HK-2 (cell line): ENCODE data around the gene ZNF536.

Experiments used
- DNase-seq: peaks from one replicate; pipeline ENCODE4 v3.0.0-alpha.2; 2018; ENCODE audit not compliant: unreplicated experiment

ZNF536 gene

DNA sequence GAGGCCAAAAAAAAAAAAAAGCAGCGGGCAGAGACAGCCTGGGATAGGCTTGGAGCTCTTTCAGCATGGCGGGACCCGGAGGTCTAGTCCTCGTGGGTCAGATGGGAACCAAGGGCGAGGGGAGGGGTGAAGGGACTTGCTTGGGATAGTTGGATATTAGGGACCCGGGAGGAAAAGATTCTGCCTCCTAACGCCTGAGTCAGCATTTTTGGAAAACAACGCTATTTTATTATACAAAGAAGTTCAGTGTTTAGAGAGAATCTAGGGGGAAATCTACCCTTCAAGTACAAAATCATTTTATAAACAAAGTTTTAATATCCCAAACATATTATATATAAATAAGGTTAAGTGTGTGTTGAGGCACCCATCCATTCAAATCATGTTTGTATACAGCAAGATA, 156.7 kb downstream of the ZNF536 start:
- DNase-seq, result no peak

DNA sequence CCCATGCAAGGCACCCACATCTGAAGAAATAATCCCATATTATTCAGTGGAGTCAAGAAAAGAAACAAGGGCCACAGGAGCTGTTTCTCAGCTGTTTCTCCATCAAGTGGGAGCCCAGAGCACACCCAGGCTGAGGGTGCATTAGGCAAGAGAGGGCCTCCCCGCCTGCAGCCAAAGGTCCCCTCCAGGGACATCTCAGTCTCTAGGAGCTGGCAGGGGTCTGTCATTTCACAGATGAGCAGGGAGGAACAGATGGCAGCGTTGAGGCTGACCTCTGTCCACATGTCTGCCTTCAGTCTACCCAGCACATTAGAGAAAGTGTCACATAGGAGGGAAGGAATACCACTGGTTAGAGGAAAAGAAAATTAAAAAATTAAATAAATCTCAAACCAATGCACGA, 157.7 kb downstream of the ZNF536 start:
- no peak for DNase-seq

DNA sequence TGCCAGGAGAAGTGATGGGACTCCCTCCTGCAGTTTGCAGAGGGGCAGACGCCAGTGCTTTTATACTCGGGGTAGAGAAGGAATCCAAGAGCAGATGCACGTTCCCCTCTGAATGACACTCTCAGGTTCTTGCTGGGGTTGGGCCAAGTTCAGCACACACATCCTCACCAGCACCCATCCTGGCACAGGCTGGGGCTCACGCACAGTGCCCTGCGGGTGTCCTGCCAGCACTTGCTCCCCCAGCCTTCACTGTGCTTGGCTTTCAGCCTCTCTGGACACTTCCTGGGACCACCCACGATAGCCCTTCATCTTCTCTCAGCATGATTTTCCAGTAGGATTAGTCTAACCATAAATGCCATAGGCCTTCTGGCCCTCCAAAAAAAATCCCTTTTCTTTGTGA, 158.6 kb downstream of the ZNF536 start:
- no peak for DNase-seq

DNA sequence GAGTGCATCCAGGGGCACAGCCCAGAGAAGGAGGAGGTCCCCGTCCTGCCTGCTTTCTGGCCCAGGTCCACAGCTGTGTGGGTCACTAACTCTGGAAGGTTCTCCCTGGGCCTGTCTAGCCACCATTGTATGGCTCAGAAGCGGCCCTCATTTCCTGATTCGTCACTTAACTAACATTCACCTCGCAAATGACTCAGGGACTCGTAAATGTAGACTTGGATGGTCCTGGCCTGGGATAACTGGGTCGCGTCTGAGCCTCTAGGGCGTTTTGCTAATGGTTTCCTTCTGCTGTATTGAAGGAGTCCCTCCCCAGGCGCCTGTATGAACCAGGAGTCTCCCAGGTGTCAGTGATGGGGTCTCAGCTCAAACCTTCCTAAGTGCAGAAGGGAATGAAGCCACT, 162.8 kb downstream of the ZNF536 start:
- no peak for DNase-seq

DNA sequence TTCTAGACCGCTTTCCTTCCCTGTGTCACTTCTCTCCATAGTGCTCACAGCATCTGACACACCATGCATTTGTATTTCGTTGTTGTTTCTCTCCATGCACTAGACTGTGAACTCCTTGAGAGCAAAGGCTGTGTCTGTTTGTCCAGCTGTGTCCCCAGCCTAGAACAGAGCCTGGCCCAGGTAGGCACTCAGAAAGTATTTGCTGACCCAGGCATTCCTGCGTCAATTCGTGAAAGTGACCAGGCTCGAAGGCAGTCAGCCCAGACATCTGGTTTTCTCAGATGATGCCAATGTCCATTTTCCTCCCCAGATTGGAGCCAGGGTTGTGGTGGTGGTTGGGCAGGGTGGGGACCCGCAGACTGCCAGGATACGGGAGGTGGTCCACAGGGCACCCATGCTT, 164.8 kb downstream of the ZNF536 start:
- DNase-seq, result no peak

DNA sequence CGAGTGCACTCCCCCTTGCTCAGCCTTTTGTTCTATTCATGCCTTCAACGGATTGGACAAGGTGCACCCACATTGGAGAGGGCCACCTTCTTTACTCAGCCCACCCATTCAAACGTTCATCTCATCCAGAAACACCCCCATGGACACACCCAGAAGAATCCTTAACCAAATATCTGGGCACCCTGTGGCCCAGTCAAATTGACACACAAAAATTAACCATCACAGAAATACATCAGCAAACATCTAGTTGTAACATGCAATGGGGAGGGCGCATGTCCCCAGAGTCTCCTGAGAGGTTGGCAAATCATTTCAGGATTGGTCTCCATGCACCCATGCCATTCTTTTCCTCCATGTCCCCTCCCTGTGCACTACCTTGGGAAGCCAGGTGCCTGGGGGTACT, 167.1 kb downstream of the ZNF536 start:
- DNase-seq, result no peak

DNA sequence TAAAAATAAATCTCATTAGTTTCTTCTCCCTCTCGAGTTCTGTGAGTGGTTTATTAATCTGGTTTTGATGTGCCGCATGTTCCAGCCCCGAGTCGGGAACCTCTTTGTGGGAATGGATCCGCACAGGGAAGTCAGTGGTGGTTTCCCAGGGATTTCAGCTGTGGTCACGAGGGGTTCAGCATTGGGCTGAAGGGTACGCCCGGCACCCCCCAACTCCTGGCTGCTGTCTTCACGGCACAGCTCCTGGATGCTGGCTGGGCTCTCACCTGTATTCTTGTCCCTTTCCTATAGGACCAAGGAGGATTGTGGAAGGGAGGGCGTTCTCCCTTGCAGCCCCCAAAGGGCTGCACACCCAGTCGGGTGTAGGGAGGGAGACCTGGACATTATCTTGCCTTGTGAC, 167.8 kb downstream of the ZNF536 start:
- DNase-seq, result no peak

DNA sequence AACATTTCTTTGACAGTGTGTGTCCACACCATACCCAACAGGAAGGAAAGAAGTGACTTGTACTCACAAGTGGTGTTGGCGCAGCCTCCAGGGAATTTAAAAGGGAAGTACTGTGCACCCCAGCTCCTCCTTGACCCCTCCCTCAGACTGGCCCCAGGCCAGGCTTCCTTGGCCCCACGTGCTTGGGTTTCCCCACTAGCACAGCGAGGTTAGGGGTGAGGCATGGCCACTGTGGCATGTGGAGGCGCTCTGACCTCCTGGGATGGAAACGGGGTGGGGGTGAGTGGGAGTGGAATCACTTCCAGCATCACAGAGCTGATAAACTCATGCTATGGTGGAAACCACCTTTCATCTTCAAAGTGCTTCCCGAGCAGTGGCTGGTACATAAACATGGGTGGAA, 168.6 kb downstream of the ZNF536 start:
- DNase-seq, result no peak

DNA sequence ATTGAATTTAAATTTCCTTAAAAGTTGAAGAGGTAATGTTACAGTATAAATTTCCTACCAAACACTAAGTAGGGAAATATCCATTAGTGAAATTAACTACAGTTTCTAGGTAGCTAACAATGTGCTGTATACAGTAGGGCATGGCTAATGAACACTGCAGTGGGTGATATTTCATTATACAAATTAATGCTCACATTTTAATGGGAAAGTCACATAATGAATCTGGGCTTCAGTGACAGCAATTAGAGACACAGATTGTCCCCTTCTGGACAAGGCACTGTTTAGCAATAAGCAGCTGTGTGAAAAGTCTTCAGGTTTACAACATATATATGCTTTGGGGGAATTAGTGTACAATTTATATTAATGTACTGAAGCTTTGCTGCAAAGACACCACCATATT, 169.4 kb downstream of the ZNF536 start:
- DNase-seq, result no peak

DNA sequence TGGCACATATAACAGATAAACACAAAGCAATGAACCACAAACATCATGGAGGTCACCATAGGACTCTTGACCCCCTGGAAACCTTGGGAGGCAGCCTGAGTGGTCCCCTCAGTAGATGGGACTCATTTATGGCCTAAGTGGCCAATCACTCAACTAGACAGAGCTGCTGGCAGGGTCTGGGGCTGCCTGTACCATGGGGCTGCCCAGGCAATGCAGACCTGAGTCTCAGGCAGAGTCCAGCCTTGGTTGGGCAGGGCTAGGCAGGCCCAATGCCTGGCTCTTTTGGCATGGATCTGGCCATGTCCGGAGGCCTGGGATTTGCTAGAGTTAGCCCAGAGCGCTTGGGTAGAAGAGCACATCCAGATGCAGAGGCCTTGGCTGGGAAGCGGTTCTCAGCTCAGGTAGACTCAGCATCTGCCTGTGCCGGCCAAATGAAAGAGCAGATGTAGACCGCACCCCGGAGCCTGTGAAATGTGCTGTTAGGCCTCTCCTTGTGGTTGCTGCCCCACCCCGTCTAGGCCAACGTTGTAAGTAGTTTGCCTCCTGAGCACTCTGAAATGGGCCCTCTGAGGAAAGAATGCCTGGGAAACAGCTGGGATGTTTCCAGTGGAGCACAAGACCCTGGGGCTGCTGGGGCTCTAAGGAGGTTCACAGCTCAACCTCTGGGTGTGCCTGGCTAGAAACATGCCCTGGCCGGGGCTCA, 171.2 kb downstream of the ZNF536 start:
- DNase-seq, result no peak

DNA sequence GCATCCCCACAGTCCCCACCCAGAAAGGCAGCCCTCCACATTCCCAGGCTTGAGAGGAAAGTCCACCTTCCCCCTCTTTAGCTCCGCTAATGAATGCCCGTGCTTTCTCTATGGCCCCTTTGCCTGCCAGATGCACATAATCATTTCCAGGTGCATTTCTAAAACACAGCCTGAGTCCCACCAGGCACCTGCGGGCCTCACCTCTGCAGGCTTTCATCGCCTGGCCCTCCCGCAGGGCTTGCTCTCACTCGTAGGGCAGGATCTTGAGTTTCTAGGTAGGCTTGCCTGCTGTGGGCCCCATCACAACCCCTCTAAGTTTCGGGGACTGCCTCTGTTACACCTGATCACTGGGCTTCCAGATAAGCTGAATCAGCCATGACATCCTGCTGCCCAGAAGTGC, 173.6 kb downstream of the ZNF536 start:
- DNase-seq, result no peak

DNA sequence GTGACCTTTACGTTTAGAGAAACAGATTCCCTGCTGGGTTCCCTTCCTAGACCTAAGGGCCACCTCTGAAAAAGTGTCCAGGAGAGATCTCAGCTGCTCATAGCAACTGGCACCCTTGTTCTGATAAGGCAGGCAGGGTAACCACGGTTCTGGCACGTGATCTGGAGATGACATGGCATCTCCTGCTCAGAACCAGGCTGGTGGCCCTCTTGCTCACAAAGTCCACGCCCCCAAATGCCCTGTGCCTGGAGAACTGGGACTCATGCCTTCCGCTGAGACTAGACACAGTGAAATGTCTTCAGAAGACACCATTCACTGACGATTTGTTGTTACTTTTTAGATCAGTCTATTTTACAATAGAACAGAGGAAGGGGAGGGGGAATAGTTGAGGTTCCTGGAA, 174.1 kb downstream of the ZNF536 start:
- DNase-seq, result no peak

DNA sequence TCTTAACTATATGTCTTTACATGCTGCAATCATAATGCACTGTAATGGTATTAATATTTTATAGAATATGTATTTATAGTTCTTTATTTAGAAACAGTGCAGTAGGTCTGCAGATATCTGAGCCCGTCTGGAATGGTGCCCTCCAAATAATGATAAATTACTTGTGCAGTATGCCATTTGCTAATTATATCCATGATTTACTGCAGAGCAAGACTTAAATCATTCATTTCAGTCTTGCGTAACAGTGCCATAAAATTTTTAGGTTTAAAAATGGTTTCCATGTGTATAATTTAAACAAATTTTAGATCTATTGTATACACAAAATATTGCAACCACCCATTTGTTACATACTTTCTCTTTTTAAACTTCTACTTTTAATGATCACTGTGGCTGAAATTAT, 175.1 kb downstream of the ZNF536 start:
- DNase-seq, result no peak

DNA sequence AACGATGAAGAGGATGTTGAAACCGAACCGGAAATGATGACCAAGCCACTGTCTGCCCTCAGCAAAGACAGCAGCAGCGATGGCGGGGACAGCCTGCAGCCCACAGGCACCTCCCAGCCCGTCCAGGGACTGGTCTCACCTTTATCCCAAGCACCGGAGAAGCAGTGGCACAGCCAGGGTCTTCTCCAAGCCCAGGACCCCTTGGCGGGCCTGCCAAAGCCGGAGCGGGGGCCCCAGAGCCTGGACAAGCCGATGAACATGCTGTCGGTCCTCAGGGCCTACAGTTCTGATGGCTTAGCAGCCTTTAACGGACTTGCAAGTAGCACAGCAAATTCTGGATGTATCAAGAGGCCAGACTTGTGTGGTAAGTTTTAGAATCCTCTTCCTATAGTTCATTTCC, 177.0 kb downstream of the ZNF536 start:
- DNase-seq, result no peak

DNA sequence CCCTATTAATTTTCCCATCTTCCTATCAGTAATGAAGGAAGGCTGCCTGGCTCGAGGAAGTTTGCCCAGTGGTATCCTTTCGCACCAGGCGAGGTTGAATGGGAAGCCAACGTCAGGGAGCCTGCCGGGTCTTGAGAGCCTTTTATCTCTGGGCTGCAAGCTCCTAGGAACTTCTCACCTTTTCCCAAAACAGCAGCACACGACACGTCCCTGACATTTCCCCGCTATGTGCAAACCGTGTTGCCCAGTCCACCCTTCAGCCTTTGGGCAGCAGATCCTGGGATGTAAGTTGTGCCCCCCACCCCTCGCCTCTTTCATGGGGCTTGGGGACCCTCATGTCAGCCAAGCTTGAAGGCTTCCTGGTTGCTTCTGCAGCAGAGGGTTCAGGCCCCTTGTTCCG, 179.1 kb downstream of the ZNF536 start:
- DNase-seq, result no peak

DNA sequence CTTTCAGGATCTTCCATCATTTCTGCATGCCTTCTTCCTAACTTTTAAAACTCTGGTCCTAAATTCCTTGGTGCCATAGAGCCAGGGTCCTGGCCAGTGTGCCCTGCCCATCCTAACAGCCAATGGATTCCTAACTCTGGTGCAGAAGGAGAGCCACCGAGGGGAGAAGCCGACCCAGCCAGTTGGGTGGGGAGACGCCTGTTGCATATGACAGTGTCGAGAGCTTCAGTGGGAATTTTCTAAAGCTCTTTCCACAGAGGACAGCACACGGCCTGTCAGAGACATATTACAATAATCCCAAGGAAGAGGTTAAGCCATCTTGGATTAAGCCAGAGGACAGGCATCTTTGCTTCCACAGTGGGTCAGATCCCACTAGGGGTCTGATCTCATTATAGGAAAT, 180.4 kb downstream of the ZNF536 start:
- DNase-seq, result no peak

DNA sequence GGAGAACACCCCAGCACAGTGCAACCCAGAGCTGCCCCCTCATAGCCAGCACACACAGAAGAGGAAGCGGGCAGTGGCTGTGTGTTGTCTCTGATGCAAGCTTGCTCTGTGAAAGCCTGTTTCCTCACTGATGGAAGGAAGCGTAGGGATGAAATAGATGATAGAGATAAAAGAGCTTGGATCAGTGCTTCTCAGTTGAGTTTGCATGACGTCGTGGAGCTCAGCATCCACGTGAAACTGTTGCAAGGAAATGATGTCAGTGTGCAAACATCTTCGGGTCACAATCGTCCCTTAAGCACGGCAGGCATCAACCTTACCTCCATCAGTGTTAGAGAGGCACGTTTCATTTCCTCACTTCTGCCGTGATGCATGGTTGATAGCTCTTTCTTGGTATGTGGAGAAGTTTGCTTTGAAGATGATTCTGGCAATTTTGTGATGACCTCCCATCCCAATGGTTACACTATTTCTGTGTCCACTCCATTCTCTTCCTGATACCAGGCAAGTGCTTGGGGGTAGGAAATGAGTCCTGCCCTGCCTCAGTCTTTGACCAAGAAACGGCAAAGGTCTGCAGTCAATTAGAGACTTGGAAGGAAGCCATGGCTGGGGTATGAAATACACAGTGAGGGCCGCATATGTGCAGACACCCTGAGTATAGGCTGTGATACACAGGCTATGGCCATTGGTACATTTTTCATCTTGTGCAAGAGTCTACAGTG, 183.0 kb downstream of the ZNF536 start:
- no peak for DNase-seq

DNA sequence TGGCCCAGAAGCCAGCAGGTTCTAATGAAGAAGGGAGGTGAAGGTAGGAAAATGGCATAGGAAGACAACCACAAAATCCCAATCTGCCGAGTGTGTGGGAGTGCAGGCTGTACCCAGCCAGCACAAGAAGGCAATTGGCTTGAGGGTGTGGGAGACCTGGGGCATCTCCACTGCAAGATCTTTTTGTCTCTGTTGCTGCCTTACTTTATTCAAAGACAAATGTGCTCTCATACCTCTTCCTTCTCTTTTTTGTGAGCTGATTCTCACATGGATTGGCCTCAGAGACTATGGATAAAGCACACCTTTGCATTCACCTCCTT, 183.6 kb downstream of the ZNF536 start:
- DNase-seq, result no peak

DNA sequence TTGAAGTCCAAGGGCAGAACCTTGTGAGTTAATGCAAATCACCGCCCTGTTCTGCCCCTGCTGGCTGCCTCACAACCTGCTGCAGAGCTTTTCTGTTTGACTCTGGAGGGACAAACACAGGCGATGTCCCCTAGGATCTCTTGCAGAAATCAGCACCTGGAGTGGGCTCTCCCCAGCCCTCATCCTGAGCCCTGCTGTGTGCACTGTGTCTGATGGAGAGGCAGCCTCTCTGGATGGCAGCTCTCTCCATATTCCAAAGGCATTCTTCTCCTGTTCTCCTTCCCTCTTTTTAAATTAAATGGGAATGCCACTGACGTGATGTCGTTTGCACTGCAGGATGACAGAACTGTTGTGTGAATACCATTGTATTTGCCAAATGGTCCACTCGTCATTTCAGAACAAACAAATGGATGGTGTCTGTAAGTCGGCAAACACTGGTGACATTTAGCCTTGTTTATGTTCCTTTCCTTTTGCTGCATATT, 184.1 kb downstream of the ZNF536 start:
- DNase-seq, result no peak

DNA sequence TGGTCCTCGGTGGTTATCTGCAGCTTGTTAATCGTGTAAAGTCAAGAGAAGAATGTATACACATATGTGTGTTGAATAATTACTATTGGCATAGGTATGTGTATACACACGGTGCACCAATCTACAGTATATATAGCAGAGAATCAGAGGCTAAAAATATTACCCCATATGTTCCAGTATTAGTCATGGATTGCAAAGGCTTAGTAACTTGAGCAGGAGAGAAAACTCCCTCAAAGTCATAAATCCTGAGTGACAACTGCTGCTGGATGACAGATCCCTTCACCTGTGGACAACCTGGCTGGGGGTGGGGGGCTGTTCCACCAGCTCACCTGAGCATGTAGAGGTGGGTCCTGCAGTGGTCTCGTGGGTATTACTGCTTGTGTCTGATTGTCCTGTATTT, 185.0 kb downstream of the ZNF536 start:
- DNase-seq, result no peak

DNA sequence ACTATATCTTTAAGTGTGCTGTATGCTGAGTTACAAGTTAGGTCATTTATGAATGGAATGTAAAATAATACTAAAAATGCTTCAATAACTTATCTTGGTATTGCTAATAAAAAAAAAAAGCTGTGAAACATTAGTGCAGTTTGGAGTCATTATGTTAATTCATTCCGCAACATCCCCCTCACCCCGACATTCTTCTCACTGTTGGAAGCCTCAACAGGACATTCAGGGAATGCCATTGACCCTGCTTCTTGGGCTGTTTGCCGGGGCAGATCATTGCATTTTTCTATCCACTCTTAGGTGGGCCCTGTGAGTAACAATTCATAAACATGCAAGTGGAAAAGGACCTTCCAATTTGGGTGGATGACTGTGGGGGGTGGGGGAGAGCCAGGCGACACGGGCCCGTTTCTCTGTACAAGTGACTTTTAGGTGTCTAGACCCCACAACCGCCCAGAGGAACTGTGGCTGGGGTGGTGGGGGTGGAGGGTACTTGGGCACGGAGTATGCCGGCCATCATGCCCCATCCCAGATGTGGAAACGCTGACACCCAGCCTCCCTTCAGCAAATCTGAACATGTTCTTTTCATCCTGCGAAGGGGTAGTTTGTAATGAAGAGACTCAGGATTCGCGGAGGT, 185.9 kb downstream of the ZNF536 start:
- no peak for DNase-seq

DNA sequence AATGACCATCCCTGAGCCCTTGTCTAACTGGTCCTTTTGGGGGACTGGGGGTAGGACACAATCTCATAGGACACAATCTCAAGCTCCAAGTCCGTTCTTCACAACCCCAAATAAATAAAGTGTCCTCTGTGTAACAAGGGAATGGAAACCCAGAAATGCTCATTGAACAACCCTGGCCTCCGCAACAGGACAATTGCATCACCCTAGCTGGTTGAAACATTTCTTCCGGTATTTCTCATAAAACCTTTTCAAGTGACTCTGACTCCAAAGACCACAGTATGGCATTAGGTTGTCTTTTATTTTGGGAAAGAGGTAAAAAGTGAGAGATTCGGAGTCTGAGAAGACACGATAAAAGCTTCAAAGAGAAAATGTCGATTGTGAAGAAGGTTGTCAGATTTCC, 186.6 kb downstream of the ZNF536 start:
- DNase-seq, result no peak

DNA sequence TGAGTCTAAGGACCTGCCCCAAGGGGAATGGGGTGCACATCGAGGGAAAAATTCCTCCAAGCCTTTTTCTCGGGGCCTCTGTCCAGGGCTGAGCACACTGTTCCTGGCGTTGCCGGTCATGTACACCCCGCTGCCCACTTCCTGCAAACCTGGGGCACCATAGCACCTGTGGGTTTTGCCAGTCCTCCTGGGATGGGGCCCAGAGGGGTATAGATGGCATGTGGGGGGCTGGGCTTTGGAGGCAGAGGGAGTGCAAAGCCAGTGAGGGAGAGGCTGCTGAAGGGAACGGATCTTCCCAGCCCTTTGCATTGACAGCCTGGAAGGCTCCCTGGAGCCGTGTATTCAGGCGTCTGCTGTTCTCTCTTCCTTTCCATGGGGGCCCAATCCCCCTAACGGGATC, 187.3 kb downstream of the ZNF536 start:
- no peak for DNase-seq
